ENCODE data around the gene FEN1.

The FEN1 gene

GRCh38 chr11:61762798-61763197 is 29.9 kb upstream of the FEN1 start:
- Histone ChIP-seq H3K4me2 (ENCODE audit: low read length) (no peak overlapping the region), H3K9me3 (ENCODE audit: control insufficient read depth, insufficient read depth, low read length) (no peaks in the 10 kb centered on the region), H4K20me1 (ENCODE audit: control insufficient read depth, insufficient read depth, low read depth, low read length) (no peaks in the 10 kb centered on the region), H3K27ac (ENCODE audit: low read depth, low read length) (no peak overlapping the region), H3F3A (ENCODE audit: control insufficient read depth, insufficient read depth) (no peaks in the 10 kb centered on the region), H3K9me2 (replicated peaks; ENCODE audit: control insufficient read depth, low read length) (no peaks in the 10 kb centered on the region), H3K27me3 (ENCODE audit: control insufficient read depth, low read length) (no peaks in the 10 kb centered on the region), H3K4me1 (ENCODE audit: control insufficient read depth, low read length) (no peaks in the 10 kb centered on the region), H3K36me3 (ENCODE audit: control insufficient read depth, low read length) (no peaks in the 10 kb centered on the region), H3K4me3 (ENCODE audit: low read length) (no peak overlapping the region), H3K79me2 (ENCODE audit: control insufficient read depth, low read length) (no peaks in the 10 kb centered on the region)
- TF ChIP-seq EZH2phosphoT487 (IDR thresholded peaks at IDR 0.05; ENCODE audit: borderline replicate concordance, low read length) (no peak), CTCF (IDR thresholded peaks at IDR 0.05; ENCODE audit: low read depth, low read length, poor library complexity, severe bottlenecking) (no peak)

- Histone ChIP-seq H3K9me2 (replicated peaks; ENCODE audit: control insufficient read depth, low read length) (no peaks in the 10 kb centered on the region), H3K9me3 (ENCODE audit: control insufficient read depth, insufficient read depth, low read length) (no peaks in the 10 kb centered on the region), H3F3A (ENCODE audit: control insufficient read depth, insufficient read depth) (no peaks in the 10 kb centered on the region), H3K27me3 (ENCODE audit: control insufficient read depth, low read length) (no peaks in the 10 kb centered on the region), H3K4me2 (ENCODE audit: low read length) (no peak overlapping the region), H3K27ac (ENCODE audit: low read depth, low read length) (no peak overlapping the region), H3K36me3 (ENCODE audit: control insufficient read depth, low read length) (no peaks in the 10 kb centered on the region), H3K4me1 (ENCODE audit: control insufficient read depth, low read length) (no peaks in the 10 kb centered on the region), H4K20me1 (ENCODE audit: control insufficient read depth, insufficient read depth, low read depth, low read length) (no peaks in the 10 kb centered on the region), H3K4me3 (ENCODE audit: low read length) (no peak overlapping the region), H3K79me2 (ENCODE audit: control insufficient read depth, low read length) (no peaks in the 10 kb centered on the region)
- TF ChIP-seq EZH2phosphoT487 (IDR thresholded peaks at IDR 0.05; ENCODE audit: borderline replicate concordance, low read length): no peak
- no peak for TF ChIP-seq CTCF (IDR thresholded peaks at IDR 0.05; ENCODE audit: low read depth, low read length, poor library complexity, severe bottlenecking)
Observed at GRCh38 chr11:61763930-61764605, 28.6 kb upstream of the FEN1 start.

- Histone ChIP-seq H3K4me1 (ENCODE audit: control insufficient read depth, low read length) (no peaks in the 10 kb centered on the region), H4K20me1 (ENCODE audit: control insufficient read depth, insufficient read depth, low read depth, low read length) (no peaks in the 10 kb centered on the region), H3K27ac (ENCODE audit: low read depth, low read length) (no peak overlapping the region), H3K9me2 (replicated peaks; ENCODE audit: control insufficient read depth, low read length) (no peaks in the 10 kb centered on the region), H3K36me3 (ENCODE audit: control insufficient read depth, low read length) (no peaks in the 10 kb centered on the region), H3K9me3 (ENCODE audit: control insufficient read depth, insufficient read depth, low read length) (no peaks in the 10 kb centered on the region), H3K4me2 (ENCODE audit: low read length) (no peak overlapping the region), H3K79me2 (ENCODE audit: control insufficient read depth, low read length) (no peaks in the 10 kb centered on the region), H3F3A (ENCODE audit: control insufficient read depth, insufficient read depth) (no peaks in the 10 kb centered on the region), H3K4me3 (ENCODE audit: low read length) (no peak overlapping the region), H3K27me3 (ENCODE audit: control insufficient read depth, low read length) (no peaks in the 10 kb centered on the region)
- TF ChIP-seq CTCF (IDR thresholded peaks at IDR 0.05; ENCODE audit: low read depth, low read length, poor library complexity, severe bottlenecking): no peak
- TF ChIP-seq EZH2phosphoT487 (IDR thresholded peaks at IDR 0.05; ENCODE audit: borderline replicate concordance, low read length): no peak
Observed at GRCh38 chr11:61764606-61765260, 28.0 kb upstream of the FEN1 start.
